Activated T-helper 2 cell treated with anti-CD3 and anti-CD28 coated beads, Interferon-gamma antibody, Interleukin-2, Interleukin-4, amounts not matched to agents 10 μg/mL and 5 μg/mL and 100 μg/mL, durations not matched to agents 14 hours and 24 hours and 36 hours (primary cell): ENCODE data around the gene TM4SF20. TPM values are rescaled to one million over a fixed set of nuclear protein-coding genes. Genes with fewer than 3 reads are reported as not detected.
A peak's percentile ranks its signal among the peaks of the same experiment; 100 is the strongest.
"Not testable (repeated sequence)": the region's sequence is repeated elsewhere in the genome, so short reads cannot be mapped to it uniquely, and the experiment has no call there.

Experiments
- DNase-seq: peaks from one replicate; pipeline ENCODE4 v3.0.0; 2021; ENCODE audit warnings: low spot score
- H3K27ac Mint-ChIP-seq: one replicate; pipeline ENCODE4 v1.8.0; 2021; ENCODE audit warnings: mixed read lengths
- H3K27me3 Mint-ChIP-seq: one replicate; pipeline ENCODE4 v1.8.0; 2021; ENCODE audit warnings: low read depth, mixed read lengths
- H3K36me3 Mint-ChIP-seq: one replicate; pipeline ENCODE4 v1.8.0; 2021; ENCODE audit warnings: low read depth, mixed read lengths
- H3K4me1 Mint-ChIP-seq: one replicate; pipeline ENCODE4 v1.8.0; 2021; ENCODE audit warnings: low read depth, mixed read lengths
- H3K4me3 Mint-ChIP-seq: one replicate; pipeline ENCODE4 v1.8.0; 2021; ENCODE audit warnings: low read depth, mild to moderate bottlenecking, moderate library complexity, mixed read lengths
- H3K9me3 Mint-ChIP-seq: one replicate; pipeline ENCODE4 v1.8.0; 2021; ENCODE audit warnings: mixed read lengths
- intact Hi-C: fragments of 100-400 bp; cut with micrococcal nuclease; formaldehyde crosslinking; loops from one replicate; pipeline ENCODE4 v1.15.1; 2023
- total RNA-seq: library from RNA; stranded (reverse); gene quantifications from 2 replicates; pipeline ENCODE4 v1.2.3, GENCODE V29; 2022

TM4SF20 gene
- total RNA-seq, 1 donor from 2014 or later: not detected

- H3K27ac Mint-ChIP-seq: peak overlapping the region; percentile 2
These were observed 5.7 kb downstream of the TM4SF20 start for GRCh38 chr2:227373389-227373788.

GRCh38 chr2:227370791-227371312 is 8.3 kb downstream of the TM4SF20 start:
- H3K4me3 Mint-ChIP-seq: no peak overlapping the region
- intact Hi-C loops: loop anchor here (5.0 kb wide), 1 partner anchor 41 kb away; no protein-coding TSS in a partner anchor

More at GRCh38 chr2:227373389-227373788, 5.7 kb downstream of the TM4SF20 start:
- DNase-seq: no peak
- intact Hi-C loops: loop anchor here (5.0 kb wide), 1 partner anchor 39 kb away; no protein-coding TSS in a partner anchor
- Mint-ChIP-seq H3K9me3 (no peaks in the 10 kb centered on the region), H3K4me1 (peaks cover 6% of the 10 kb centered on the region), H3K4me3 (no peak overlapping the region), H3K27me3 (no peaks in the 10 kb centered on the region), H3K36me3 (no peaks in the 10 kb centered on the region)

GRCh38 chr2:227370092-227370491 is 9.0 kb downstream of the TM4SF20 start:
- H3K9me3 Mint-ChIP-seq: no peaks in the 10 kb centered on the region

More at GRCh38 chr2:227370791-227371312, 8.3 kb downstream of the TM4SF20 start:
- Mint-ChIP-seq H3K27me3 (no peaks in the 10 kb centered on the region), H3K9me3 (no peaks in the 10 kb centered on the region), H3K36me3 (no peaks in the 10 kb centered on the region), H3K27ac (no peak overlapping the region), H3K4me1 (peaks cover 6% of the 10 kb centered on the region)
- DNase-seq: no peak

GRCh38 chr2:227368574-227368973 is 10.5 kb downstream of the TM4SF20 start:
- H3K36me3 Mint-ChIP-seq: no peaks in the 10 kb centered on the region
- H3K4me1 Mint-ChIP-seq: peaks cover 3% of the 10 kb centered on the region
- no peak overlapping the region for H3K27ac Mint-ChIP-seq
- H3K4me3 Mint-ChIP-seq: no peak overlapping the region
- no peaks in the 10 kb centered on the region for H3K27me3 Mint-ChIP-seq
- no peaks in the 10 kb centered on the region for H3K9me3 Mint-ChIP-seq
- DNase-seq: no peak
- intact Hi-C loops: no loop called here

More at GRCh38 chr2:227370092-227370491, 9.0 kb downstream of the TM4SF20 start:
- Mint-ChIP-seq H3K4me3 (no peak overlapping the region), H3K27me3 (no peaks in the 10 kb centered on the region), H3K4me1 (peaks cover 6% of the 10 kb centered on the region), H3K27ac (no peak overlapping the region), H3K36me3 (no peaks in the 10 kb centered on the region)
- intact Hi-C loops: loop anchor here (5.0 kb wide), 1 partner anchor 42 kb away; no protein-coding TSS in a partner anchor
- no peak for DNase-seq

GRCh38 chr2:227367427-227367795 is 11.7 kb downstream of the TM4SF20 start:
- Mint-ChIP-seq H3K36me3 (no peaks in the 10 kb centered on the region), H3K27me3 (no peaks in the 10 kb centered on the region), H3K9me3 (no peaks in the 10 kb centered on the region), H3K4me3 (no peak overlapping the region), H3K4me1 (peaks cover 3% of the 10 kb centered on the region), H3K27ac (no peak overlapping the region)
- intact Hi-C loops: no loop called here
- DNase-seq: no peak

- intact Hi-C loops: no loop called here
- Mint-ChIP-seq H3K27me3 (no peaks in the 10 kb centered on the region), H3K9me3 (no peaks in the 10 kb centered on the region), H3K36me3 (no peaks in the 10 kb centered on the region), H3K4me3 (no peak overlapping the region), H3K4me1 (peaks cover 3% of the 10 kb centered on the region), H3K27ac (no peak overlapping the region)
- no peak for DNase-seq
These were observed 12.2 kb downstream of the TM4SF20 start for GRCh38 chr2:227366769-227367426.

GRCh38 chr2:227365833-227366232 is 13.3 kb downstream of the TM4SF20 start:
- Mint-ChIP-seq H3K27me3 (no peaks in the 10 kb centered on the region), H3K4me3 (no peak overlapping the region), H3K36me3 (peaks cover 3% of the 10 kb centered on the region), H3K4me1 (peaks cover 1% of the 10 kb centered on the region), H3K9me3 (no peaks in the 10 kb centered on the region), H3K27ac (no peak overlapping the region)
- intact Hi-C loops: no loop called here
- no peak for DNase-seq

GRCh38 chr2:227364585-227365263 is 14.4 kb downstream of the TM4SF20 start:
- H3K4me3 Mint-ChIP-seq, H3K4me1 Mint-ChIP-seq, H3K9me3 Mint-ChIP-seq, intact Hi-C loops, H3K27ac Mint-ChIP-seq, H3K27me3 Mint-ChIP-seq, DNase-seq: not testable (repeated sequence)
- peaks cover 10% of the 10 kb centered on the region for H3K36me3 Mint-ChIP-seq

GRCh38 chr2:227363756-227364155 is 15.3 kb downstream of the TM4SF20 start:
- H3K9me3 Mint-ChIP-seq: no peaks in the 10 kb centered on the region
- H3K4me1 Mint-ChIP-seq: no peaks in the 10 kb centered on the region
- H3K4me3 Mint-ChIP-seq: no peak overlapping the region
- H3K27ac Mint-ChIP-seq: no peak overlapping the region
- intact Hi-C loops: no loop called here
- no peaks in the 10 kb centered on the region for H3K27me3 Mint-ChIP-seq
- no peak for DNase-seq
- H3K36me3 Mint-ChIP-seq: peaks cover 20% of the 10 kb centered on the region

- Mint-ChIP-seq H3K27ac (no peak overlapping the region), H3K36me3 (peaks cover 37% of the 10 kb centered on the region), H3K9me3 (no peaks in the 10 kb centered on the region), H3K27me3 (no peaks in the 10 kb centered on the region), H3K4me1 (no peaks in the 10 kb centered on the region), H3K4me3 (no peak overlapping the region)
- intact Hi-C loops: no loop called here
- no peak for DNase-seq
These were observed 18.8 kb downstream of the TM4SF20 start for GRCh38 chr2:227360351-227360750.

GRCh38 chr2:227351639-227352038 is 27.5 kb downstream of the TM4SF20 start:
- Mint-ChIP-seq H3K4me3 (no peak overlapping the region), H3K9me3 (no peaks in the 10 kb centered on the region), H3K27me3 (no peaks in the 10 kb centered on the region), H3K27ac (peak overlapping the region; percentile 81), H3K4me1 (peaks cover 6% of the 10 kb centered on the region), H3K36me3 (peaks cover 45% of the 10 kb centered on the region)
- DNase-seq: no peak
- intact Hi-C loops: no loop called here

GRCh38 chr2:227349989-227350612 is 29.0 kb downstream of the TM4SF20 start:
- intact Hi-C loops: no loop called here
- no peaks in the 10 kb centered on the region for H3K27me3 Mint-ChIP-seq
- H3K4me3 Mint-ChIP-seq: no peak overlapping the region
- H3K36me3 Mint-ChIP-seq: peaks cover 41% of the 10 kb centered on the region
- peaks cover 6% of the 10 kb centered on the region for H3K4me1 Mint-ChIP-seq
- no peaks in the 10 kb centered on the region for H3K9me3 Mint-ChIP-seq
- no peak overlapping the region for H3K27ac Mint-ChIP-seq
- DNase-seq: no peak

- no peak for DNase-seq
- no peaks in the 10 kb centered on the region for H3K9me3 Mint-ChIP-seq
- intact Hi-C loops: no loop called here
- peaks cover 5% of the 10 kb centered on the region for H3K4me1 Mint-ChIP-seq
- H3K4me3 Mint-ChIP-seq: no peak overlapping the region
- no peaks in the 10 kb centered on the region for H3K27me3 Mint-ChIP-seq
- H3K36me3 Mint-ChIP-seq: peaks cover 37% of the 10 kb centered on the region
- no peak overlapping the region for H3K27ac Mint-ChIP-seq
These were observed 30.8 kb downstream of the TM4SF20 start for GRCh38 chr2:227348324-227348723.
